Transverse colon (tissue), 4 donors: ENCODE data around the gene TMTC2. TPM values are rescaled to one million over a fixed set of nuclear protein-coding genes. Genes with fewer than 3 reads are reported as not detected.

ENCODE experiments used
- DNase-seq: peaks from one replicate; pipeline ENCODE4 v3.0.0-alpha.2; 2019
- H3K27ac ChIP-seq, 4 donors: fragments of 200-600 bp; sonication (generic); 2 replicates each; pipeline ENCODE4 v1.5.1; 2016 to 2018; ENCODE audit warnings: inconsistent platforms in 4 of 4
- H3K27me3 ChIP-seq: fragments of 200-600 bp; sonication (generic); 2 replicates; pipeline ENCODE4 v1.5.1; 2017; ENCODE audit warnings: inconsistent platforms
- H3K36me3 ChIP-seq, 4 donors: fragments of 200-600 bp; sonication (generic); 2 replicates each; pipeline ENCODE4 v1.5.1; 2017 to 2019; ENCODE audit warnings: inconsistent platforms in 4 of 4
- H3K4me1 ChIP-seq, 4 donors: fragments of 200-600 bp; sonication (generic); 2 replicates each; pipeline ENCODE4 v1.5.1; 2017 to 2020; ENCODE audit warnings: inconsistent platforms in 4 of 4
- H3K4me3 ChIP-seq, 4 donors: fragments of 200-600 bp; sonication (generic); 1 replicate in 1 of 4; 2 replicates in 3 of 4; pipeline versions ENCODE4 v1.5.1 to v1.6.1; 2017 to 2019; ENCODE audit warnings: inconsistent platforms in 4 of 4
- H3K9me3 ChIP-seq, 2 donors: fragments of 200-600 bp; sonication (generic); 2 replicates each; pipeline ENCODE4 v1.5.1; 2017 to 2019; ENCODE audit warnings: inconsistent platforms in 2 of 2
- EP300 ChIP-seq: sonication (generic); formaldehyde crosslinking; IDR thresholded peaks from one replicate; pipeline ENCODE4 v1.6.1; 2017; ENCODE audit warnings: antibody characterized with exemption, low read depth
- POLR2A ChIP-seq: fragments of 450-650 bp; IDR thresholded peaks from one replicate; pipeline ENCODE4 v1.6.1; 2016; ENCODE audit warnings: antibody characterized with exemption, mild to moderate bottlenecking, moderate library complexity
- POLR2AphosphoS5 ChIP-seq, 3 donors: sonication (generic); formaldehyde crosslinking; IDR thresholded peaks; one replicate each; pipeline ENCODE4 v1.6.1; 2016; ENCODE audit warnings: antibody characterized with exemption in 3 of 3
- WGBS, 2 donors: methylation state at CpG; one replicate each; pipeline ENCODE4 v1.1.5; 2018; ENCODE audit warnings: low coverage in 1 of 2; 5-methylcytosine and 5-hydroxymethylcytosine counted together
- in situ Hi-C, 4 donors: fragments of 200-750 bp; cut with MboI; loops; one replicate each; pipeline versions ENCODE4 v1.15.0 to v1.15.1; 2017; ENCODE audit warnings: low sequenced_read_pairs in 3 of 4, low pct_ligation_motif_present in 1 of 4, low pct_unique_long_range_greater_than_20kb in 1 of 4
- intact Hi-C: fragments of 100-400 bp; cut with DNase I; formaldehyde crosslinking; loops from one replicate; pipeline ENCODE4 v1.15.1; 2023; ENCODE audit warnings: low total_unique reads
- total RNA-seq, 4 donors: library from RNA; depleted of rRNA; stranded (reverse); fragments of >200 nt; gene quantifications; one replicate each; pipeline ENCODE4 v1.1.0, GENCODE V29; 2016
- TF ChIP-seq, protein P1 (sequence below), 5 experiments: fragments of 200-600 bp in 3 of 5; fragments of 450-650 bp in 2 of 5; sonication (generic) in 3 of 5; IDR thresholded peaks; 1 replicate in 2 of 5; 2 replicates in 3 of 5; pipeline ENCODE4 v1.5.1; 2016 to 2017; ENCODE audit warnings: antibody characterized with exemption in 5 of 5, inconsistent platforms in 3 of 5, mild to moderate bottlenecking in 2 of 5, moderate library complexity in 1 of 5

TMTC2 gene
- total RNA-seq, 4 donors from 2014 or later: 11.3 to 19.8 (median 17.1) TPM

DNA sequence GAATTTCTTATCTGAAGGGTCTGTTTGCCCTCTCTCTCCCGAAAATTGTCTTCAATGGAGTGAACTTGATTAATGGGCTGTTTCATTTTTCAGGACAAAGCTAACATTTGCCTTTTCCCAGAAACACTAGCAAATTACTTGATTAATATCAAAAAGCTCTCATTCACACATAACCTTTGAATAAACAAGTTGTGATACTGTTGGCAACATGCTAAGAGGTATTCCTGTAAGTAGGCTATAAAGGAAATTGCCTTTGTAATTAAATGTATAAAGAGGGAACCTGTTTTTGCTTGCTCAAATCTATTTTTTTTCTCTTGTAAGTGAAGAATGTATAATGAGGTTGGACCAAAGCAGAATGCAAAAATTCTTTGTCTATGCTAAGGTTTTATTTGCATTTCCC lies 457.2 kb downstream of the TMTC2 start:
- no peak overlapping the region for H3K4me3 ChIP-seq
- DNase-seq: no peak
- 70% methylated on average over 1 of the region's 1 CpG; no CpG with 5 or more reads in 1 of the 2 donors for WGBS, 2 donors
- H3K36me3 ChIP-seq: no peaks in the 10 kb centered on the region
- no peaks in the 10 kb centered on the region for H3K4me1 ChIP-seq
- in situ Hi-C loops: no loop called here
- H3K27ac ChIP-seq: no peak overlapping the region
- intact Hi-C loops: no loop called here
- H3K9me3 ChIP-seq: no peaks in the 10 kb centered on the region
- H3K27me3 ChIP-seq: no peaks in the 10 kb centered on the region
- no peak for TF ChIP-seq EP300
- no peak for TF ChIP-seq POLR2AphosphoS5 (IDR thresholded peaks at IDR 0.05)
- no peak for TF ChIP-seq POLR2A
- TF ChIP-seq, protein P1, sequence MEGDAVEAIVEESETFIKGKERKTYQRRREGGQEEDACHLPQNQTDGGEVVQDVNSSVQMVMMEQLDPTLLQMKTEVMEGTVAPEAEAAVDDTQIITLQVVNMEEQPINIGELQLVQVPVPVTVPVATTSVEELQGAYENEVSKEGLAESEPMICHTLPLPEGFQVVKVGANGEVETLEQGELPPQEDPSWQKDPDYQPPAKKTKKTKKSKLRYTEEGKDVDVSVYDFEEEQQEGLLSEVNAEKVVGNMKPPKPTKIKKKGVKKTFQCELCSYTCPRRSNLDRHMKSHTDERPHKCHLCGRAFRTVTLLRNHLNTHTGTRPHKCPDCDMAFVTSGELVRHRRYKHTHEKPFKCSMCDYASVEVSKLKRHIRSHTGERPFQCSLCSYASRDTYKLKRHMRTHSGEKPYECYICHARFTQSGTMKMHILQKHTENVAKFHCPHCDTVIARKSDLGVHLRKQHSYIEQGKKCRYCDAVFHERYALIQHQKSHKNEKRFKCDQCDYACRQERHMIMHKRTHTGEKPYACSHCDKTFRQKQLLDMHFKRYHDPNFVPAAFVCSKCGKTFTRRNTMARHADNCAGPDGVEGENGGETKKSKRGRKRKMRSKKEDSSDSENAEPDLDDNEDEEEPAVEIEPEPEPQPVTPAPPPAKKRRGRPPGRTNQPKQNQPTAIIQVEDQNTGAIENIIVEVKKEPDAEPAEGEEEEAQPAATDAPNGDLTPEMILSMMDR (IDR thresholded peaks at IDR 0.05): no peak

DNA sequence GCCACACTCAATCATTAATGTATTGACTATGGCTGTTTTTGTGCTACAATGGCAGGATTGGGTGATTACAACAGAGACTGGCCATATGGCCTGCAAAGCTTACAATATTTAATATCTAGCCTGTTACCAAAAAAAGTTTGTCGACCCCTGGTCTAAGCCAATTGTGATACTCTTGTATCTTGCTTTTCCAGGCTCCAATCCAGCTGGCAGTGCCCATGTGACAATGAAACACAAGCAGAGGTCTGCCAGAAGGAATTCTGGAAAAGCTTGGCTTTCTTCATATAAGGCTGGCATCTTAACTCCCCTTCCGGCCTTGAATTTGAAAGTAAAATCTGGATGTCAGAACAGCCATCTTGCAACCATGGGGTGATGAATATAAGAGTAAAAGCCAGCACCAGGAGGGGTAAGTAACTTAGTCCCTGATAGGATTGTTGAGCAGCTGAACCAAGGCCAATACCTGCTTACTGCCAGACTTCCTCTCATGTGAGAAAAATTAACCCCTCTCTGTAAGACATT lies 458.7 kb downstream of the TMTC2 start:
- WGBS, 2 donors: 85 to 91% methylated on average over 2 of the region's 2 CpGs
- H3K4me3 ChIP-seq: no peak overlapping the region
- intact Hi-C loops (no loop called here), in situ Hi-C loops (no loop called here)
- H3K9me3 ChIP-seq: no peaks in the 10 kb centered on the region
- H3K4me1 ChIP-seq: no peaks in the 10 kb centered on the region
- H3K27me3 ChIP-seq: no peaks in the 10 kb centered on the region
- H3K27ac ChIP-seq: no peak overlapping the region
- no peak for DNase-seq
- H3K36me3 ChIP-seq: no peaks in the 10 kb centered on the region
- TF ChIP-seq POLR2AphosphoS5 (IDR thresholded peaks at IDR 0.05) (no peak), POLR2A (no peak), EP300 (no peak)
- TF ChIP-seq, protein P1 (IDR thresholded peaks at IDR 0.05): no peak

DNA sequence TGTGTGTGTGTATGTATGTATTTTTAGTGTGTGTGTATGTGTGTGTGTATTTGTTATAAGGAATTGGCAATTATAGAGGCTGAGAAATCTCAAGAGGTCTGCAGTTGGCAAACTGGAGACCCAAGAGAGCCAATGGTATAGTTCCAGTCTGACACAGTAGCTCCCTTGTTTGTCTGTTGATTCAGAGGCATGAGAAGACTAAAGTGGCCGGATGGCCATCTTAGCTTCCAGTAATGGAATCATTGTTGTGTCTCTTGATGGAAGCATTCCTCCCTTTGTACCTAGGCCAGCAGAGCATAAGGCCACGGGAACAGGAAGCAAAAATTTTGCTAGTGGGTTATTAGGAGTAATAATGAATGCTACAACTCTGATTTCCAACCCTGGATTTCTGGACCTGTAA lies 460.6 kb downstream of the TMTC2 start:
- Histone ChIP-seq H3K27ac (no peak overlapping the region), H3K9me3 (no peaks in the 10 kb centered on the region), H3K4me3 (no peak overlapping the region), H3K36me3 (no peaks in the 10 kb centered on the region), H3K27me3 (no peaks in the 10 kb centered on the region), H3K4me1 (no peaks in the 10 kb centered on the region)
- WGBS, 2 donors: 80% methylated on average over 2 of the region's 2 CpGs; no CpG with 5 or more reads in 1 of the 2 donors
- intact Hi-C loops: no loop called here
- DNase-seq: no peak
- in situ Hi-C loops: no loop called here
- TF ChIP-seq POLR2A: no peak
- no peak for TF ChIP-seq EP300
- TF ChIP-seq, protein P1 (IDR thresholded peaks at IDR 0.05): no peak
- TF ChIP-seq POLR2AphosphoS5 (IDR thresholded peaks at IDR 0.05): no peak

DNA sequence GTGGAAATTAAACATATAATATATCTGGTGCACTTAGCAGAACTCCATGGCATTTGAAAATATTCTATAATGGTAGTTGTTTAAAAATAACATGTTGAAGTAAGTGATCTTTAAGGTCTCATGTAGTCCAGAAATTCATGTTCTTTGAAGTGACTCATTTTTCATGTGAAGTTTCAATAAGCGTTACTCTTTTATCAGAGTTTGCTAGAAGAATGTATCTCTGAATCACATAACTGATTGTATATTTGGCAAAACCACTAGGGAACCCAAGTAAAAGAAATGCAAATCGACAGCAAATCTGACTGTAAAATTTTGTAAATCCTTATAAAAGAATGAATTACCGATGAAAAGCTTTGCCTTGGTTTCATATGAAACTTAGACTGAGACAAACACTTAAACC lies 463.3 kb downstream of the TMTC2 start:
- TF ChIP-seq POLR2AphosphoS5 (IDR thresholded peaks at IDR 0.05): no peak
- TF ChIP-seq EP300: no peak
- TF ChIP-seq POLR2A: no peak
- TF ChIP-seq, protein P1 (IDR thresholded peaks at IDR 0.05): no peak
- 79 to 86% methylated on average over 3 of the region's 3 CpGs for WGBS, 2 donors

More for the DNA sequence above, 463.3 kb downstream of the TMTC2 start:
- DNase-seq: no peak
- Histone ChIP-seq H3K27me3 (no peaks in the 10 kb centered on the region), H3K4me1 (no peaks in the 10 kb centered on the region), H3K27ac (no peak overlapping the region), H3K9me3 (no peaks in the 10 kb centered on the region), H3K36me3 (no peaks in the 10 kb centered on the region), H3K4me3 (no peak overlapping the region)
- intact Hi-C loops: no loop called here
- in situ Hi-C loops: no loop called here
